ENCODE data around the gene RASIP1.

DNA sequence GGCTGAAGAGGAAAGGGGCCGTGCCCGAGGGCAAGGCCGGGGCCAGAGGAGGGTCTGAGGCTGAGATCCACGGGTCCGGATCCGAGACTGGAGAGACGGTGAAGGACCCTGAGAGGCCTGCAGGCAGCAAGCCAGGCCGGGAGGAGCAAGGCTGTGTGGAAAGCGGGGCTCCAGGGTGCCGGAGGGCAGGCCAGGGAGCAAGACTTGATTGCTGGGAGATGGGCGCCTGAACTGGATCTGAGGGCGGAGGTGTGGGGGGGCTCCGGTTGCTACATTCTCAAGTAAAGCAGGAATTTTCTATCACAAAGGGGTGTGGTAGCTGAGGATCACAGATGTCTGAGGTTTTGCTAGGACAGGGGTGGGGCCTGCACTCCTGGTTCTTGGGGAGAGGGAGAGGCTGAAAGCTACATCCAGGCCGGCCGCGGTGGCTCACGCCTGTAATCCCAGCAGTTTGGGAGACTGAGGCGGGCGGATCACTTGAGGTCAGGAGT lies 24.7 kb downstream of the RASIP1 start:
- TF ChIP-seq ZNF274 (IDR thresholded peaks at IDR 0.05; ENCODE audit: low read length) (no peak), ZNF274 (tag by site-specific recombination; IDR thresholded peaks at IDR 0.05; ENCODE audit: borderline replicate concordance) (no peak), ZNF16 (tag by site-specific recombination; IDR thresholded peaks at IDR 0.05; ENCODE audit: low read depth) (no peak), ZFP37 (tag by site-specific recombination; IDR thresholded peaks at IDR 0.05) (no peak), SETDB1 (IDR thresholded peaks at IDR 0.05; ENCODE audit: insufficient read length, low read length) (no peak), ZBTB7A (tag by site-specific recombination; IDR thresholded peaks at IDR 0.05; ENCODE audit: low read depth) (no peak), ZFP3 (tag by site-specific recombination; IDR thresholded peaks at IDR 0.05; ENCODE audit: low read depth) (no peak)
- TF ChIP-seq, protein P1, sequence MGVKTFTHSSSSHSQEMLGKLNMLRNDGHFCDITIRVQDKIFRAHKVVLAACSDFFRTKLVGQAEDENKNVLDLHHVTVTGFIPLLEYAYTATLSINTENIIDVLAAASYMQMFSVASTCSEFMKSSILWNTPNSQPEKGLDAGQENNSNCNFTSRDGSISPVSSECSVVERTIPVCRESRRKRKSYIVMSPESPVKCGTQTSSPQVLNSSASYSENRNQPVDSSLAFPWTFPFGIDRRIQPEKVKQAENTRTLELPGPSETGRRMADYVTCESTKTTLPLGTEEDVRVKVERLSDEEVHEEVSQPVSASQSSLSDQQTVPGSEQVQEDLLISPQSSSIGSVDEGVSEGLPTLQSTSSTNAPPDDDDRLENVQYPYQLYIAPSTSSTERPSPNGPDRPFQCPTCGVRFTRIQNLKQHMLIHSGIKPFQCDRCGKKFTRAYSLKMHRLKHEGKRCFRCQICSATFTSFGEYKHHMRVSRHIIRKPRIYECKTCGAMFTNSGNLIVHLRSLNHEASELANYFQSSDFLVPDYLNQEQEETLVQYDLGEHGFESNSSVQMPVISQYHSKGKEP (tag by site-specific recombination; IDR thresholded peaks at IDR 0.05): no peak
- TF ChIP-seq, protein P2, sequence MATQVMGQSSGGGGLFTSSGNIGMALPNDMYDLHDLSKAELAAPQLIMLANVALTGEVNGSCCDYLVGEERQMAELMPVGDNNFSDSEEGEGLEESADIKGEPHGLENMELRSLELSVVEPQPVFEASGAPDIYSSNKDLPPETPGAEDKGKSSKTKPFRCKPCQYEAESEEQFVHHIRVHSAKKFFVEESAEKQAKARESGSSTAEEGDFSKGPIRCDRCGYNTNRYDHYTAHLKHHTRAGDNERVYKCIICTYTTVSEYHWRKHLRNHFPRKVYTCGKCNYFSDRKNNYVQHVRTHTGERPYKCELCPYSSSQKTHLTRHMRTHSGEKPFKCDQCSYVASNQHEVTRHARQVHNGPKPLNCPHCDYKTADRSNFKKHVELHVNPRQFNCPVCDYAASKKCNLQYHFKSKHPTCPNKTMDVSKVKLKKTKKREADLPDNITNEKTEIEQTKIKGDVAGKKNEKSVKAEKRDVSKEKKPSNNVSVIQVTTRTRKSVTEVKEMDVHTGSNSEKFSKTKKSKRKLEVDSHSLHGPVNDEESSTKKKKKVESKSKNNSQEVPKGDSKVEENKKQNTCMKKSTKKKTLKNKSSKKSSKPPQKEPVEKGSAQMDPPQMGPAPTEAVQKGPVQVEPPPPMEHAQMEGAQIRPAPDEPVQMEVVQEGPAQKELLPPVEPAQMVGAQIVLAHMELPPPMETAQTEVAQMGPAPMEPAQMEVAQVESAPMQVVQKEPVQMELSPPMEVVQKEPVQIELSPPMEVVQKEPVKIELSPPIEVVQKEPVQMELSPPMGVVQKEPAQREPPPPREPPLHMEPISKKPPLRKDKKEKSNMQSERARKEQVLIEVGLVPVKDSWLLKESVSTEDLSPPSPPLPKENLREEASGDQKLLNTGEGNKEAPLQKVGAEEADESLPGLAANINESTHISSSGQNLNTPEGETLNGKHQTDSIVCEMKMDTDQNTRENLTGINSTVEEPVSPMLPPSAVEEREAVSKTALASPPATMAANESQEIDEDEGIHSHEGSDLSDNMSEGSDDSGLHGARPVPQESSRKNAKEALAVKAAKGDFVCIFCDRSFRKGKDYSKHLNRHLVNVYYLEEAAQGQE (tag by site-specific recombination; IDR thresholded peaks at IDR 0.05): no peak
